Renal pelvis (tissue), 4 donors: ENCODE measurements around the gene RNU1-2. TPM values are rescaled to one million over a fixed set of nuclear protein-coding genes. Genes with fewer than 3 reads are reported as not detected.
"Not testable (repeated sequence)": the region's sequence is repeated elsewhere in the genome, so short reads cannot be mapped to it uniquely, and the experiment has no call there.

Source experiments
- DNase-seq: peaks from one replicate; pipeline ENCODE4 v3.0.0-alpha.2; 2013
- polyA plus RNA-seq, 3 donors: library from polyadenylated mRNA; unstranded; fragments of 120-200 nt; gene quantifications; one replicate each; pipeline ENCODE4 v1.2.1, GENCODE V29; 2013; ENCODE audit not compliant: insufficient read length in 3 of 3

Gene RNU1-2
- polyA plus RNA-seq, 3 donors, result not detected

- no peak for DNase-seq
Observed at GRCh38 chr1:16907870-16908758, 12.3 kb downstream of the RNU1-2 start.

- DNase-seq, result not testable (repeated sequence)
Observed at GRCh38 chr1:16911851-16912721, 16.3 kb downstream of the RNU1-2 start.

- not testable (repeated sequence) for DNase-seq
Observed at GRCh38 chr1:16912742-16913141, 17.0 kb downstream of the RNU1-2 start.

GRCh38 chr1:16913181-16913832 lies 17.5 kb downstream of the RNU1-2 start:
- DNase-seq, result no peak

GRCh38 chr1:16913833-16914662 lies 18.3 kb downstream of the RNU1-2 start:
- DNase-seq, result peak; percentile 96

- DNase-seq, result not testable (repeated sequence)
Observed at GRCh38 chr1:16914928-16915626, 19.3 kb downstream of the RNU1-2 start.

- DNase-seq, result no peak
Observed at GRCh38 chr1:16915627-16915973, 19.8 kb downstream of the RNU1-2 start.

GRCh38 chr1:16916036-16916880 lies 20.5 kb downstream of the RNU1-2 start:
- DNase-seq, result not testable (repeated sequence)

GRCh38 chr1:16918371-16918770 lies 22.6 kb downstream of the RNU1-2 start:
- no peak for DNase-seq

GRCh38 chr1:16918936-16919665 lies 23.3 kb downstream of the RNU1-2 start:
- DNase-seq, result not testable (repeated sequence)

- DNase-seq, result no peak
Observed at GRCh38 chr1:16920951-16921350, 25.2 kb downstream of the RNU1-2 start.

- DNase-seq, result peak; percentile 77
Observed at GRCh38 chr1:16921391-16922185, 25.8 kb downstream of the RNU1-2 start, which contains the start of gene CROCC. Gene CROCC (plus strand): TSS chr1:16921931. CDS start chr1:16922019, 88 bp downstream.

- DNase-seq, result no peak
Observed at GRCh38 chr1:16922466-16922865, 26.7 kb downstream of the RNU1-2 start.

GRCh38 chr1:16922885-16923431 lies 27.2 kb downstream of the RNU1-2 start:
- no peak for DNase-seq

GRCh38 chr1:16924216-16924918 lies 28.6 kb downstream of the RNU1-2 start:
- no peak for DNase-seq

GRCh38 chr1:16924919-16925477 lies 29.2 kb downstream of the RNU1-2 start:
- DNase-seq, result no peak
